Measurements from ENCODE around the gene CSNK1D.

CSNK1D gene

DNA sequence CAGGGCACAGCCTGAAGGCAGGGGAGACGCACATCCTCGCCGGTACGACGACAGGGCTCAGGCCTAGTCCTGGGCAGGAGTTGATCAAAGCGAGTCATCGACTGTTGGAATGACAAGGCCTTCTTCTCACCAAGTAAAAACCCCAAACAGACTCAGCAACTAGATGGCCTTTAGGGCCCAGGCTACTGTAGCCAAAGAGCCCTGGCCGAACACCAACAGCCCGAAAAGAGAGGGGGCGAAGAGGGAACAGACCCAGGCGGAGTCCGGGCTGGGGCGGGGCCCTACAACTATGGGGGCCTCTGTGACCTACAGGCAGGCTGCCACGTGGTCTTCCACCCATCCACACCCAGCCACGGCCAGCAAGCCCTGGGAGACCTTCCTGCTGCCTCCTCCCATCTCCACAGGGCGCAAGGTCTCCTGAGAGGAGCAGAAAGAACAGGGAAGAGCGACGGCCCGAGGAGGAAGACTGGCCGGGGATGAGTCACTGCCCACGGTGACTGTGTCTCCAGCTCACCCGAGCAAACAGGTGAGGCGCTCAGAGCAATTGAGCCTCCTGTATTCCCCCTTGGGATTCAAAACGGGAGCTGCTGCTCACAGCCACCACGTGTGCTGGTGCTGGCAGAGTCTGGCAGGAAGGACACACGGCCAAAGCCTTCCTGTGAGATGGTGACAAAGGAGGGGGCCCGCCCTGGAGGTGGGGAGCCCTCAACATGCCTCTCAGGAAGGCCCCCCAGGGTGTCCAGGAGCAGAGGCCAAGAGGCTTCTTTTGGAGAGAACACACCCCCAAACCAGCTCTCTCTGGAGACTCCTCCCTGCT lies 26.9 kb downstream of the CSNK1D start:
- Histone ChIP-seq H3K36me3 (ENCODE audit: insufficient read depth, low read length) (peaks cover 89% of the 10 kb centered on the region; the same call in 1 of the 2 replicates), H3K27me3 (ENCODE audit: insufficient read depth, low read length, poor library complexity, severe bottlenecking) (no peaks in the 10 kb centered on the region), H3K4me2 (ENCODE audit: low read depth, low read length, poor library complexity, severe bottlenecking) (peak overlapping the region; percentile 23), H3K79me2 (ENCODE audit: insufficient read depth, low read length) (peaks cover 68% of the 10 kb centered on the region), H3K9me3 (ENCODE audit: insufficient read depth, low read depth, low read length) (no peaks in the 10 kb centered on the region), H4K20me1 (ENCODE audit: insufficient read depth, low read length, poor library complexity, severe bottlenecking) (peaks cover 90% of the 10 kb centered on the region), H3K4me3 (ENCODE audit: low read length, poor library complexity, severe bottlenecking) (no peak overlapping the region), H3K9me2 (replicated peaks; ENCODE audit: low read depth, low read length) (no peaks in the 10 kb centered on the region), H2AFZ (ENCODE audit: low read length) (no peak overlapping the region), H3K4me1 (ENCODE audit: insufficient read depth, low read length, poor library complexity, severe bottlenecking) (peaks cover 7% of the 10 kb centered on the region), H3F3A (ENCODE audit: low read depth) (no peaks in the 10 kb centered on the region), H3K9ac (ENCODE audit: low read depth, low read length, poor library complexity, severe bottlenecking) (peak overlapping the region; percentile 24)
- TF ChIP-seq EZH2phosphoT487 (IDR thresholded peaks at IDR 0.05; ENCODE audit: borderline replicate concordance) (no peak), CTCF (conservative IDR thresholded peaks at IDR 0.05; ENCODE audit: low read length) (no peak)

DNA sequence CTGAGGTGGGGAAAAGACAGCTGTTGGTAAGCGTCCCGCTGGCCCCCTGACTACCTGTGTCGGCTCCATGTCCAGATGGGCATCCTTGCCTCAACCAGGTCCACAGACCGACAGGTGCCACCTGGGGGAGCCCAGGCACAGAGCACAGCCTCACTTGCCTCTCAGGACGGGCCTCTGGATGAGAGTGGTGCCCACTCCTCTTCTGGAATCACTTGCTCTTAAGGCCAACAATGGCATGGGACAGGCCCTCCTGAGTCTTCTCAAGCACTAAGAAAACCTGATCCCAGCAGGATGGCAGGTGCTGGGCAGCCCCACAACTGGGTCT lies 27.5 kb downstream of the CSNK1D start:
- Histone ChIP-seq H3K4me1 (ENCODE audit: insufficient read depth, low read length, poor library complexity, severe bottlenecking) (peaks cover 7% of the 10 kb centered on the region), H3K4me3 (ENCODE audit: low read length, poor library complexity, severe bottlenecking) (no peak overlapping the region), H2AFZ (ENCODE audit: low read length) (no peak overlapping the region), H3K79me2 (ENCODE audit: insufficient read depth, low read length) (peaks cover 62% of the 10 kb centered on the region; the same call in 1 of the 2 replicates), H3K4me2 (ENCODE audit: low read depth, low read length, poor library complexity, severe bottlenecking) (no peak overlapping the region), H3K9ac (ENCODE audit: low read depth, low read length, poor library complexity, severe bottlenecking) (no peak overlapping the region), H3K36me3 (ENCODE audit: insufficient read depth, low read length) (peaks cover 84% of the 10 kb centered on the region; the same call in 1 of the 2 replicates), H3K27me3 (ENCODE audit: insufficient read depth, low read length, poor library complexity, severe bottlenecking) (no peaks in the 10 kb centered on the region), H3K9me2 (replicated peaks; ENCODE audit: low read depth, low read length) (no peaks in the 10 kb centered on the region), H3F3A (ENCODE audit: low read depth) (no peaks in the 10 kb centered on the region), H4K20me1 (ENCODE audit: insufficient read depth, low read length, poor library complexity, severe bottlenecking) (peaks cover 92% of the 10 kb centered on the region), H3K9me3 (ENCODE audit: insufficient read depth, low read depth, low read length) (no peaks in the 10 kb centered on the region)
- TF ChIP-seq CTCF (conservative IDR thresholded peaks at IDR 0.05; ENCODE audit: low read length), result no peak
- no peak for TF ChIP-seq EZH2phosphoT487 (IDR thresholded peaks at IDR 0.05; ENCODE audit: borderline replicate concordance)

DNA sequence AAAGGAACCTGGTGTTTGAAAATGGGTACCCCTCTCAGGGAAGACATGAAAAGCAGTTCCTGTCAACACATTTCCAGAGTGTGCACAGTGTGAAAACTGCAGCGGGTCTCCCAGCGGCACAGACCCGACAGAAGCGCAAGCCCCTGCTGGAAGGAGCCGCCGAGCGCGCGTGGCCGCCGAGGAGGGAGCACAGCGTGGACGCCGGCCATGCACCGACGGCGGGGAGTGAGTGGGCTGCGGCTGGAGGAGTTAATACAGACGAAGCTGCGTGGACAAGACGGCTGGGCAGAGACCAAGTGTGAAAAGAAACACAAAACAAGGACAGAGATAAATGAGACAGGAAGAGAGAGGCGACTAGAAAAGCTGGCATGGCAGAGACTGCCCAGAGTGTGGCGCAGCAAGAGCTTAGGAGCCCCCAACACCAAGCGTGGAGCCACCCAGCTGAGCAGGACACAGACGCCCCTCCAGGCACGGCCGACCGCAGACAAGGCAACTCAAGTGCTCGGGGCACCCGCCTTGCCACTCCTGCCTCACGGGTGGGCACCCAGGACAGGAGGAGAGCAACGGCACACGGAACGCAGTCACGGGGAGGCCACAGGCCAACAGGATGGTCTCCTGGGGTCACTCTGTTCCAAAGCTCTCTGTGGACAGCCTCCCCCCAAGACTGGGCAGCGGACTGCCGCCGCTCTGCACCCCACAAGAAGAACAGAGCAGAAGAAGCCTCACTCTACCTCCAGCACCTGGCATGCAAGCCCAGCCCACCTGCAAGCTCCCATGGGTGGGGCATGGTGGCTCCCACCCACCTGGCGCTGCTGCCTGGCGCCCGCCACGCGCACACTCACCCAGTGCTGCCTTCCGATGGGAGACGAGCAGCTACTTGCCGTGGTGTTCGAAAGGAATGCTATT lies 28.1 kb downstream of the CSNK1D start:
- Histone ChIP-seq H3F3A (ENCODE audit: low read depth) (no peaks in the 10 kb centered on the region), H3K9me3 (ENCODE audit: insufficient read depth, low read depth, low read length) (no peaks in the 10 kb centered on the region), H3K9me2 (replicated peaks; ENCODE audit: low read depth, low read length) (no peaks in the 10 kb centered on the region), H4K20me1 (ENCODE audit: insufficient read depth, low read length, poor library complexity, severe bottlenecking) (peaks cover 93% of the 10 kb centered on the region), H3K4me3 (ENCODE audit: low read length, poor library complexity, severe bottlenecking) (no peak overlapping the region), H3K79me2 (ENCODE audit: insufficient read depth, low read length) (peaks cover 61% of the 10 kb centered on the region; the same call in 1 of the 2 replicates), H3K4me2 (ENCODE audit: low read depth, low read length, poor library complexity, severe bottlenecking) (no peak overlapping the region), H2AFZ (ENCODE audit: low read length) (no peak overlapping the region), H3K27me3 (ENCODE audit: insufficient read depth, low read length, poor library complexity, severe bottlenecking) (no peaks in the 10 kb centered on the region), H3K36me3 (ENCODE audit: insufficient read depth, low read length) (peaks cover 77% of the 10 kb centered on the region; the same call in 1 of the 2 replicates), H3K4me1 (ENCODE audit: insufficient read depth, low read length, poor library complexity, severe bottlenecking) (peaks cover 7% of the 10 kb centered on the region), H3K9ac (ENCODE audit: low read depth, low read length, poor library complexity, severe bottlenecking) (no peak overlapping the region)
- TF ChIP-seq EZH2phosphoT487 (IDR thresholded peaks at IDR 0.05; ENCODE audit: borderline replicate concordance) (no peak), CTCF (conservative IDR thresholded peaks at IDR 0.05; ENCODE audit: low read length) (no peak)
